ENCODE results near the gene ETV7. TPM values are rescaled to one million over a fixed set of nuclear protein-coding genes. Genes with fewer than 3 reads are reported as not detected.

ETV7 gene
- total and polyA plus RNA-seq, 2 donors, result 4.4 to 5.5 TPM

- DNase-seq (ENCODE audit: low read depth in 6 of 9, low spot score in 9 of 9), result no peak
These were observed 61.0 kb downstream of the ETV7 start for GRCh38 chr6:36326356-36326995.

DNA sequence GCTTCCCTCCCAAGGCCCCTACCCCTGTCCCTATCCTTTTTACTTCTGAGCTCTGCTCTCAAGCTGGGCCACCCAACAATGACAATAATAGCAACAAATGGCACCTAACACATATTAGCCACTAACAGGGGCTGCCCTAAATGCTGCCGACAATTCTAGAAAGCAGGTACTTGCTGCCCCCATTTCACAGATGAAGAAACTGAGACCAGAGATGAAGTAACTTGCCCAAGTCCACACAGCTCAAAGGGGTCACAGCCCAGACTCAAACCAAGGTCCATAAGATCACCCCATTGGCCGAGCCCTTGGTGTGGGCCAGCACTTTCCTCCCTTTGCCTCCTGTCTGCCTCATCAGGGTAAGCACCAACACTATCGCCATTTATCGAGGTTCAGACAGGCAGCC lies 62.8 kb downstream of the ETV7 start:
- Histone ChIP-seq H3K4me1 (ENCODE audit: control insufficient read depth in 2 of 2, insufficient read depth in 2 of 2, low read length in 2 of 2) (no peaks in the 10 kb centered on the region), H3K27ac (ENCODE audit: low read depth in 1 of 2, low read length in 1 of 2) (no peak overlapping the region), H3K9me3 (ENCODE audit: control insufficient read depth in 2 of 2, insufficient read depth in 1 of 2, low read length in 1 of 2) (no peaks in the 10 kb centered on the region), H3K36me3 (ENCODE audit: control insufficient read depth in 2 of 2, insufficient read depth in 2 of 2, low read length in 1 of 2) (no peaks in the 10 kb centered on the region), H3K4me3 (ENCODE audit: low read length in 2 of 2) (no peak overlapping the region), H3K27me3 (ENCODE audit: control insufficient read depth in 2 of 2, insufficient read depth in 1 of 2, low read length in 1 of 2) (peaks cover 0 to 24% of the 10 kb centered on the region in 2 donors)
- DNase-seq (ENCODE audit: low read depth in 6 of 9, low spot score in 9 of 9), result no peak
- WGBS, result 93% methylated on average over 4 of the region's 4 CpGs

More at GRCh38 chr6:36326356-36326995, 61.0 kb downstream of the ETV7 start:
- no peak overlapping the region for H3K27ac ChIP-seq (ENCODE audit: low read depth in 1 of 2, low read length in 1 of 2)
- no peak overlapping the region for H3K4me3 ChIP-seq (ENCODE audit: low read length in 2 of 2)
- no peaks in the 10 kb centered on the region for H3K9me3 ChIP-seq (ENCODE audit: control insufficient read depth in 2 of 2, insufficient read depth in 1 of 2, low read length in 1 of 2)
- no peaks in the 10 kb centered on the region for H3K36me3 ChIP-seq (ENCODE audit: control insufficient read depth in 2 of 2, insufficient read depth in 2 of 2, low read length in 1 of 2)
- peaks cover 0 to 33% of the 10 kb centered on the region in 2 donors for H3K27me3 ChIP-seq (ENCODE audit: control insufficient read depth in 2 of 2, insufficient read depth in 1 of 2, low read length in 1 of 2)
- no peaks in the 10 kb centered on the region for H3K4me1 ChIP-seq (ENCODE audit: control insufficient read depth in 2 of 2, insufficient read depth in 2 of 2, low read length in 2 of 2)
- WGBS, result 95% methylated on average over 7 of the region's 7 CpGs

DNA sequence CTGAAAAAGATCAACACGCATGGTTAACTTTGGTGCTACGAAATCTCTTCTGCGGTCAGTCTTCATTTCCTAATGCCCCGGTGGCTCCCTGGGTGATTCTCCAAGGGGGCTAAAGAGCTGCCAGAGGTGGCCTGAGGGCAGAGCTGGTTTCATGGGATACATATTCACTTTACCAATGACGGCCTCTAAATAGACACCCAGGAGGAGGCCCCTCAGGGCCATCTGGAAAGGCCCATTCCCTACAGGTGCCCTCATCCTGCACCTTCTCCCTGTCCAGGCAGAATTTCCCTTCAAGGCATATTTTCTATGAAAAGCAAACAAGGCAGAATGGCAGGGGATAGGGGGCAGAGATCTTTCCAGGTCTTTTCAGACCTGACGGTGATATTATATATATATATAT lies 63.3 kb downstream of the ETV7 start:
- Histone ChIP-seq H3K36me3 (ENCODE audit: control insufficient read depth in 2 of 2, insufficient read depth in 2 of 2, low read length in 1 of 2) (no peaks in the 10 kb centered on the region), H3K9me3 (ENCODE audit: control insufficient read depth in 2 of 2, insufficient read depth in 1 of 2, low read length in 1 of 2) (no peaks in the 10 kb centered on the region), H3K4me1 (ENCODE audit: control insufficient read depth in 2 of 2, insufficient read depth in 2 of 2, low read length in 2 of 2) (no peaks in the 10 kb centered on the region), H3K27ac (ENCODE audit: low read depth in 1 of 2, low read length in 1 of 2) (no peak overlapping the region), H3K4me3 (ENCODE audit: low read length in 2 of 2) (no peak overlapping the region), H3K27me3 (ENCODE audit: control insufficient read depth in 2 of 2, insufficient read depth in 1 of 2, low read length in 1 of 2) (peaks cover 0 to 22% of the 10 kb centered on the region in 2 donors)
- 97% methylated on average over 6 of the region's 6 CpGs for WGBS
- no peak for DNase-seq (ENCODE audit: low read depth in 6 of 9, low spot score in 9 of 9)

DNA sequence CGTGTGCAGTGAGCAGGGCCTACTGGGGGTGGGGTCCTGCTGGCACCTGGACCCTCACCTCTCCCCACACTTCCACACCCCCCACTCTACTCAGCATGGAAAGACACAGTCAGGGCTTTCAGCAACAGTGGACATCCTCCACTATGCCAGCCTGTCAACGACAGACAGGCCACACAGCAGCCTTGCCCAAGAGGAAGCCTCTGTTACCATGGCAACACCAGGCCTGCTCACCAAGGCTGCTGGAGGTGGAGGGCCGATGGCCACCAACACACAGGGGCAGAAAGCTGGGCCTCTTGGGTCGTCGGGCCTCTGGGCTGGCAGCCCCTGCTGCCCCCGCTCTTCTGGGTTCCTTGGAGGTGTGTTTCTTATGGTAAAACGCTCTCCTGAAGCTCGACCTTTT lies 64.4 kb downstream of the ETV7 start:
- Histone ChIP-seq H3K27ac (ENCODE audit: low read depth in 1 of 2, low read length in 1 of 2) (no peak overlapping the region), H3K27me3 (ENCODE audit: control insufficient read depth in 2 of 2, insufficient read depth in 1 of 2, low read length in 1 of 2) (peaks cover 0 to 14% of the 10 kb centered on the region in 2 donors), H3K4me3 (ENCODE audit: low read length in 2 of 2) (no peak overlapping the region), H3K9me3 (ENCODE audit: control insufficient read depth in 2 of 2, insufficient read depth in 1 of 2, low read length in 1 of 2) (no peaks in the 10 kb centered on the region), H3K4me1 (ENCODE audit: control insufficient read depth in 2 of 2, insufficient read depth in 2 of 2, low read length in 2 of 2) (no peaks in the 10 kb centered on the region), H3K36me3 (ENCODE audit: control insufficient read depth in 2 of 2, insufficient read depth in 2 of 2, low read length in 1 of 2) (no peaks in the 10 kb centered on the region)
- WGBS, result 94% methylated on average over 8 of the region's 8 CpGs
- DNase-seq (ENCODE audit: low read depth in 6 of 9, low spot score in 9 of 9), result no peak

DNA sequence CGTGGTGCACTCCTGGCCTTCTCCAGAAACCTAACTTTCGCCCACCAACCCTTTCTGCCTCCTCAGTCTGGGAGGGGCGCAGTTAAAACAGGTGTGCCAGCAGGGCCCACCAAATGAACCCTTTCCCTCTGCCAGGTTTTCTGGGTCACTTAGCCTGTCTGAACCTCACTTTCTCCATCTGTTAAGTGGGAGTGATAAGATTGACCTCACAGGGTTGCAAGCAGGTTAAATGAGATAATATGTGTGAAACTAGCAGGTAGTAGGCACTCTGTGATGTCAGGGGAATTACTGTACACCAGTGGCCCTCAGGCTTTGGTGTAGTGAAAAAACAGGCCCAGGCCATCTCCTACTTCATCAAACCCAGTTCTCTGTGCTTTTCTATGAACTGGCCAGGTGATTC lies 64.9 kb downstream of the ETV7 start:
- WGBS, result 89% methylated on average over 3 of the region's 3 CpGs
- Histone ChIP-seq H3K27ac (ENCODE audit: low read depth in 1 of 2, low read length in 1 of 2) (no peak overlapping the region), H3K9me3 (ENCODE audit: control insufficient read depth in 2 of 2, insufficient read depth in 1 of 2, low read length in 1 of 2) (no peaks in the 10 kb centered on the region), H3K4me3 (ENCODE audit: low read length in 2 of 2) (no peak overlapping the region), H3K4me1 (ENCODE audit: control insufficient read depth in 2 of 2, insufficient read depth in 2 of 2, low read length in 2 of 2) (no peaks in the 10 kb centered on the region), H3K27me3 (ENCODE audit: control insufficient read depth in 2 of 2, insufficient read depth in 1 of 2, low read length in 1 of 2) (peaks cover 0 to 14% of the 10 kb centered on the region in 2 donors), H3K36me3 (ENCODE audit: control insufficient read depth in 2 of 2, insufficient read depth in 2 of 2, low read length in 1 of 2) (no peaks in the 10 kb centered on the region)
- DNase-seq (ENCODE audit: low read depth in 6 of 9, low spot score in 9 of 9), result no peak

DNA sequence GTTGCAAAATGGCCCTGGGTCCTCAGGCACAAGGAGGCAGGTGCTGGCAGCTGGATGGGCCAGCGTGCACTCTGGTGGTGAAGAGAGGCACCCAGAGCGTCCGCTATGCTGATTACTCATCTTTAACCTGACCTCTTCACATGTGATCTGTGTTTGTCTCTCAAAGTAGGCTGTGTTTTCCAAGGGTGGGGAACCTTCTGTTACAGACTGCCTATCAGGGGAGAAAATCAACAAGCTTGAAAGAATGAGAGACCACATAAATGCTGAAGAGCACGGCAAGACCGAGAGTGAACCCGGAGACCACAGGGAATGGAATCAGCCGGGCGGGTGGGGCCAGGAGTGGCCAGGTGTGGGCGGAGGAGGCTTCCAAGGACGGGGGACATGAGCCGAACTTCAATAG lies 67.0 kb downstream of the ETV7 start:
- WGBS, result 95% methylated on average over 11 of the region's 11 CpGs
- peaks cover 0 to 5% of the 10 kb centered on the region in 2 donors for H3K27me3 ChIP-seq (ENCODE audit: control insufficient read depth in 2 of 2, insufficient read depth in 1 of 2, low read length in 1 of 2)
- H3K4me3 ChIP-seq (ENCODE audit: low read length in 2 of 2), result no peak overlapping the region
- DNase-seq (ENCODE audit: low read depth in 6 of 9, low spot score in 9 of 9), result no peak
- H3K4me1 ChIP-seq (ENCODE audit: control insufficient read depth in 2 of 2, insufficient read depth in 2 of 2, low read length in 2 of 2), result no peaks in the 10 kb centered on the region
- no peaks in the 10 kb centered on the region for H3K36me3 ChIP-seq (ENCODE audit: control insufficient read depth in 2 of 2, insufficient read depth in 2 of 2, low read length in 1 of 2)
- H3K27ac ChIP-seq (ENCODE audit: low read depth in 1 of 2, low read length in 1 of 2), result no peak overlapping the region
- no peaks in the 10 kb centered on the region for H3K9me3 ChIP-seq (ENCODE audit: control insufficient read depth in 2 of 2, insufficient read depth in 1 of 2, low read length in 1 of 2)

DNA sequence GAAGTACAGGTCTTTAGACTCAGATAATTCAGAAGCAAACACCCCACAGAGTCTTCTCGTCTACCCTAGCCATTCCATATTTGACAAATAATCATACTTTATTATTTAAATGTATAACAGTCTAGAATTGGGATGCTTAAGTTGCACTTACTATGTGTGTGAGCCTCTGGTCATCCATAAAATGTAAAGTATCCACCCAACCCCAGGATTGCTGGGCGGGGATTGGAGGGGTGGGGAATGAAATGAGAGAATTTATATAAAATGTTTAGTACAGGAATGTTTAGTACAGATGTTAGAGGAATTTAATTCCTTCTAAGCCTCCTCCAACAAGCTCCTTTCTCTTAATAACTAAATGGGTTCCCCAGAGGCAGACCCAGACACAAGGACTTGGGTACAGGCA lies 67.6 kb downstream of the ETV7 start:
- no peaks in the 10 kb centered on the region for H3K9me3 ChIP-seq (ENCODE audit: control insufficient read depth in 2 of 2, insufficient read depth in 1 of 2, low read length in 1 of 2)
- 96% methylated on average over 2 of the region's 2 CpGs for WGBS
- no peak overlapping the region for H3K27ac ChIP-seq (ENCODE audit: low read depth in 1 of 2, low read length in 1 of 2)
- H3K36me3 ChIP-seq (ENCODE audit: control insufficient read depth in 2 of 2, insufficient read depth in 2 of 2, low read length in 1 of 2), result no peaks in the 10 kb centered on the region
- no peak overlapping the region for H3K4me3 ChIP-seq (ENCODE audit: low read length in 2 of 2)
- H3K27me3 ChIP-seq (ENCODE audit: control insufficient read depth in 2 of 2, insufficient read depth in 1 of 2, low read length in 1 of 2), result peaks cover 0 to 2% of the 10 kb centered on the region in 2 donors
- no peaks in the 10 kb centered on the region for H3K4me1 ChIP-seq (ENCODE audit: control insufficient read depth in 2 of 2, insufficient read depth in 2 of 2, low read length in 2 of 2)
- no peak for DNase-seq (ENCODE audit: low read depth in 6 of 9, low spot score in 9 of 9)

- Histone ChIP-seq H3K27ac (ENCODE audit: low read depth in 1 of 2, low read length in 1 of 2) (no peak overlapping the region), H3K36me3 (ENCODE audit: control insufficient read depth in 2 of 2, insufficient read depth in 2 of 2, low read length in 1 of 2) (no peaks in the 10 kb centered on the region), H3K27me3 (ENCODE audit: control insufficient read depth in 2 of 2, insufficient read depth in 1 of 2, low read length in 1 of 2) (no peaks in the 10 kb centered on the region), H3K4me3 (ENCODE audit: low read length in 2 of 2) (no peak overlapping the region), H3K4me1 (ENCODE audit: control insufficient read depth in 2 of 2, insufficient read depth in 2 of 2, low read length in 2 of 2) (no peaks in the 10 kb centered on the region), H3K9me3 (ENCODE audit: control insufficient read depth in 2 of 2, insufficient read depth in 1 of 2, low read length in 1 of 2) (no peaks in the 10 kb centered on the region)
- 98% methylated on average over 9 of the region's 9 CpGs for WGBS
- no peak for DNase-seq (ENCODE audit: low read depth in 6 of 9, low spot score in 9 of 9)
These were observed 68.1 kb downstream of the ETV7 start for GRCh38 chr6:36319436-36319762.

DNA sequence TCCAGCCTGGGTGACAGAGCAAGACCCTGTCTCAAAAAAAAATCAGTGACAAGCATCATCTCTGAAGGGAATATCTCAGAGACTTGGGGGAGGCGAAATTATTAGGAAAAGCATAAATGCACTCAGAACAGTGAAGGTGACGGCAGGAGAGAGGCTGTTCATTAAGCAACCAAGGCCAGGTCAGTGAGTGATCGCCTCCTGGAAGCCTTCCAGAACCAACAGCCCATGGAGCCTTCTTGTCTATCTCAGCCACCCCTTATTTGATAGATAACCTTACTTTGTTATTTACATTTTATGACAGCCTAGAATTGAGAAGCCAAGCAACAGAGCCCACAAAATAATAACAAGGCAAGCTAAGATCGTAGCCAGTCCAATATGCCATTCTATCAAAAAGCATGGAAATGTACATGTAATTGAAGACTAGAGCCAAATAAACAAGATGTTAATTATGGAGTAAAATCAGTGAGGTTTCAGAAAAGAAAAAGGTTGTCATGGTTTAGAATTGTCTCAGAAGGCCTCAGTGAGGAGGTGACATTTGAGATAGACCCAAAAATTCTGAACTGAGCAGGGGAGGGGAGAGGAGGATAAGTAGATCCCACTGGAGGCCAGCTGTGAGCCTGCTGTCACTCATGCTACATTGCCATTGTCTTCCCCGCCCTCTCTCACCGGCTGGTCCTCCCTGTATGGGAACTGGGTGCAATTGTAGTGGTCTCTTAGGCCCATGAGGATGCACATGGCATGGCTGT lies 68.6 kb downstream of the ETV7 start:
- H3K4me3 ChIP-seq (ENCODE audit: low read length in 2 of 2), result no peak overlapping the region
- H3K9me3 ChIP-seq (ENCODE audit: control insufficient read depth in 2 of 2, insufficient read depth in 1 of 2, low read length in 1 of 2), result no peaks in the 10 kb centered on the region
- H3K27me3 ChIP-seq (ENCODE audit: control insufficient read depth in 2 of 2, insufficient read depth in 1 of 2, low read length in 1 of 2), result no peaks in the 10 kb centered on the region
- 93% methylated on average over 6 of the region's 6 CpGs for WGBS
- no peaks in the 10 kb centered on the region for H3K4me1 ChIP-seq (ENCODE audit: control insufficient read depth in 2 of 2, insufficient read depth in 2 of 2, low read length in 2 of 2)
- no peak for DNase-seq (ENCODE audit: low read depth in 6 of 9, low spot score in 9 of 9)
- no peaks in the 10 kb centered on the region for H3K36me3 ChIP-seq (ENCODE audit: control insufficient read depth in 2 of 2, insufficient read depth in 2 of 2, low read length in 1 of 2)
- H3K27ac ChIP-seq (ENCODE audit: low read depth in 1 of 2, low read length in 1 of 2), result no peak overlapping the region

Measured in thymus (tissue), 11 donors.